GM19452 (cell line): ENCODE data around the gene TRIM41.
"Not testable (repeated sequence)": the region's sequence is repeated elsewhere in the genome, so short reads cannot be mapped to it uniquely, and the experiment has no call there.

Experiments used
- ATAC-seq: cut with Tn5 transposase; IDR thresholded peaks from one replicate; pipeline ENCODE4 v1.9.1; 2021; ENCODE audit not compliant: unreplicated experiment

The TRIM41 gene

GRCh38 chr5:181246276-181247049 lies 23.4 kb downstream of the TRIM41 start:
- peak; percentile 40 for ATAC-seq

GRCh38 chr5:181248277-181248676 lies 25.2 kb downstream of the TRIM41 start:
- no peak for ATAC-seq

- no peak for ATAC-seq
These were observed 32.2 kb downstream of the TRIM41 start for GRCh38 chr5:181255276-181255675.

DNA sequence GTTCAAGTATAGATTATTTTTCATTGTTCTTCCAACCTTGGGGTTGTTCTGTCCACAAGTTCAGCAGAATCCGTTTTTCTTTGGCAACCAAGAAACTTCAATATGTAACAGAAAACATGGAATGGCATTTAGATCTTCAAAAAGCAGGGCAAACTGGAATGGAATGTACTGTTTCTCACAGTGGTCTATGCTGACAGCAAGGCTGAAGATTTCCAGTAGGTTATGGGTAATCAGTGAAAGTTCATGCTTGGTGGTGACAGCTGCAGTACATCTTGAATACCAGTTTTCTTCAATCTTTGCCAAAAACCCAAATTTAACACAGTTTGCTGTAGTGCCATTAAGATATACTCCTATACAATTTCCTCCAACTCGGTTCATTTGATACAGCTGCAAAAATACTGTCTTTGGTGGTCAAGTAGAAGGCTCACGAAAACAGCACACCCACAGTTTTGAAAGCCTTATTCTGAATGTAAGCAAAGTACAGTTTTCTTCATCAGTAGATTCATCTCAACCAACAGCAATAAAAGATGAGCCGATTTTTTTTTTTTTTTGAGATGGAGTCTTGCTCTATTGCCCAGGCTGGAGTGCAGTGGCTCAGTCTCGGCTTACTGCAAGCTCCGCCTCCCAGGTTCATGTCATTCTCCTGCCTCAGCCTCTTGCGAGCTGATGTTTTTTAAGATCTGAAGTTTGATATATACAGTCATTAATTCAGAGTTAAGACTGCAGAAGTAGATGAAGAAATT lies 32.9 kb downstream of the TRIM41 start:
- no peak for ATAC-seq

GRCh38 chr5:181258576-181258975 lies 35.5 kb downstream of the TRIM41 start:
- no peak for ATAC-seq

DNA sequence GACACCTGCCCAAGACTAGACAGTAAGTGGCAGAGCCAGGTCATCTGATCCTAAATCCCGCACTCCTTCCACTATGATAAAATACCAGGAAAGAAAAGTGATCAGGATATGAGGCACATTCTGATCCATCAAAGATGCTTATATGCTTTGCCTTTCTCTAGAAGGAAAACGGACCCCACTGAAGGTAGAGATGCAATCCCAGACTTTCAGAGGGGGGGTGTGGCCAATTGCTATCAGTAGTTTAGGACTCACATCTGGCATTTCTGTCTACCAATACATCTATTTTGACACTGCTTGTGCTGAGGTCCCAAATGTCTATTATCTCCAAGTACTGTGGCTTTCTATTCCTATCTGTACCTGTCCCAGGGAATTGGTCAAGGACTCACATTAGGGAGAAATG lies 36.2 kb downstream of the TRIM41 start:
- ATAC-seq = no peak

GRCh38 chr5:181259974-181260719 lies 37.1 kb downstream of the TRIM41 start:
- ATAC-seq = no peak

GRCh38 chr5:181260720-181261319 lies 37.7 kb downstream of the TRIM41 start, which contains the start of gene TRIM52:
Gene TRIM52, minus strand, starts transcription at chr5:181261143. Its CDS starts 330 bp downstream, at chr5:181260813.
- peak; percentile 84 for ATAC-seq

GRCh38 chr5:181261320-181262049 lies 38.4 kb downstream of the TRIM41 start:
- ATAC-seq = peak; percentile 58

- ATAC-seq = no peak
These were observed 40.6 kb downstream of the TRIM41 start for GRCh38 chr5:181263633-181264032.

- no peak for ATAC-seq
These were observed 42.1 kb downstream of the TRIM41 start for GRCh38 chr5:181265092-181265671.

GRCh38 chr5:181267291-181267904 lies 44.3 kb downstream of the TRIM41 start:
- not testable (repeated sequence) for ATAC-seq

- not testable (repeated sequence) for ATAC-seq
These were observed 44.8 kb downstream of the TRIM41 start for GRCh38 chr5:181267907-181268306.

- ATAC-seq = no peak
These were observed 48.0 kb downstream of the TRIM41 start for GRCh38 chr5:181271081-181271480.

- not testable (repeated sequence) for ATAC-seq
These were observed 50.3 kb downstream of the TRIM41 start for GRCh38 chr5:181273433-181273744.

DNA sequence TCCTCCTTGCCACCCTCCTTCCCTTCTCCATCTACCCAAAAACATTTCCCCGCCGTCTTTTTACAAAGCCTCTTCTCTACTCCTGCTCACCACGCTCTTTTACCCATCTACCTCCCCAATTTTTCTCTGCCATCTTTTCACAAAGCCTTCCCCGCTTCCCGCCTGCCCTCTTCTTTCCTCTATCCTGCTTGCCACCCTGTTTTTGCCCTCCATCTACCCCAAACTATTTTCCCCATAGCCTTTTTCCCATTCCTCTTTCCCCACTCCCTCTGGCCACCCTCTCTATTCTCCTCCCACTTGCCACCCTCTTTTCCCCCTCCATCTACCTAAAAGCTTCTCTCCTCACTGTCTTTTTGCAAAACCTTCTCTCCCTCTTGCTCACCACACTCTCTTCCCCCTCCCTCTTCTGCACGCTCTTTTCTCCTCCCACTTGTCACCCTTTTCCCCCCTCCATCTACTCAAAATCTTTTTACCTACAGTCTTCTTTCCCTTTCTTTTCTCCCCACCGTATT lies 57.2 kb downstream of the TRIM41 start:
- ATAC-seq = no peak

GRCh38 chr5:181281077-181281983 lies 58.2 kb downstream of the TRIM41 start:
- no peak for ATAC-seq

GRCh38 chr5:181281984-181282316 lies 58.9 kb downstream of the TRIM41 start:
- ATAC-seq = no peak

DNA sequence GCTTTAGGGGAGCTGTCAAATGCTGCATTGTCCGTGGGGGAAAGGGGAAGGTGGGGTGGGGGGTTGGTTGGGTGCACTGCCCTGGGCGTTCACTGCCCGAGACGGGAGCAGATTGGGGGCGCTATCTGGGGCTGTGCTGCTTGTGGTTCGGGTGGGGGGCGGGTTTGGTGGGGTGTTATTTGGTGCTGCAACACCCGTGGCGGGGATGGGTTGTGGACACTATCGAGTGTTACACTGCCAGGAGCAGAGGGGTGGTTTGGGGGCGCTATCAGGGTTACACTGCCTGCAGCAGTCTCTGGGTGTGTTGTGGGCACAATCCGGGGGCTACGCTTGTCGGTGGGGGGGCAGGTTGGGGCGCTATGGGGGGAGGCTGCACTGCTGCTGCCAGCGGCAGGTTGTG lies 59.3 kb downstream of the TRIM41 start:
- ATAC-seq = not testable (repeated sequence)
